Stimulated activated CD4-positive, alpha-beta T cell treated with anti-CD3 and anti-CD28 coated beads, TNF-alpha, amount 100 ng/mL, for 4 hours (primary cell): ENCODE data around the gene RASSF10.

Experiments
- DNase-seq, 3 experiments: peaks; one replicate each; pipeline ENCODE4 v3.0.0-alpha.2; 2020; ENCODE audit warnings: low read depth in 3 of 3

RASSF10 gene

DNA sequence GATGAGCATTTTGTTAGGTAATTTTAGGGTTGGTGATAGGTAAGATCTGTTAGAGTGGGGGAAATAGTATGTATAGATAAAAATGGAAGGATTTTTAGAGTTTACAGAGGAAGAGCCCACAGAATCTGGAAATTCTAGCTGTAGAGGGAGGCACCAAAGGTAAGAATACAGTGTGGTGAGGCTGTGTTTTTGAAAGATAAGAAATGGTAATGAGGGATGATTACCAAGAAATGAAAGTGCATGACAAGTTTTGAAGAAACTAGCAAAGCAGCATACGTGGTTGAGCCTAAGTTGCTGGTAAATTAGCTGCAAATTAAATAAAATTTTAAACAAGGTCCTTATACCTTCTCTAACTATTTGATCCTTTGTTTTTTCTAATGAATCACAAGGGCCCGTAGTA lies 14.6 kb upstream of the RASSF10 start:
- no peak for DNase-seq

DNA sequence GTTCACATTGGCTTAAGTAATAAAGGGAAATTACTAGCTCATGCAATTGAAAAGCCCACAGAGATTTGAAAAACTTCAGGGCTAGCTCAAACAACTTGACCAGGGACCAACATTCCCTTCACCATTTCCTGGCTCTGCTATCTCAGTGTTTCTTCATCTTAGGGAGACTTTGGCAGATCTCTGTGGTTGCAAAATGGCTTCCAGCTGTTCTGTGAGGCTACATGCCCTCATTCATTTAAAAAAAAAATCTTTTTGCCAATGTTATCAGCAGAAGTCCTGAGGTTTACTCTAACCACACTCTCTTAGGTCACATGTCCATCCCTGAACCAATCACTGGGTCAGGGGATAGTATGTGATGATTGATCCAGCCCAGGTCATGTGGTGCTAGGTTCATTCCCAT lies 13.9 kb upstream of the RASSF10 start:
- DNase-seq = no peak

DNA sequence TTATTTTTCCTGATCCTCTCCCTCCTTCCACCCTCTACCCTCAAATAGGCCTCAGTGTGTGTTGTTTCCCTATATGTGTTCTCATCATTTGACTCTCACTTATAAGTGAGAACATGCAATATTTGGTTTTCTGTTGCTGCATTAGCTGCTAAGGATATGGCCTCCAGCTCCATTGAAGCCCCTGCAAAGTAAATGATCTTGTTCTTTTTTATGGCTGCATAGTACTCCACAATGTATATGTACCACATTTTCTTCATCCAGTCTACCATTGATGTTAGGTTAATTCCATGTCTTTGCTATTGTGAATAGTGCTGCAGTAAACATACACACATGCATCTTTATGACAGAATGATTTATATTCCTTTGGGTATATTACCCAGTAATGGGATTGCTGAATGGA lies 13.3 kb upstream of the RASSF10 start:
- no peak for DNase-seq

GRCh38 chr11:12997168-12997567 lies 11.9 kb upstream of the RASSF10 start:
- DNase-seq = no peak

- DNase-seq = no peak
Measured at GRCh38 chr11:12998336-12998735, 10.8 kb upstream of the RASSF10 start.

DNA sequence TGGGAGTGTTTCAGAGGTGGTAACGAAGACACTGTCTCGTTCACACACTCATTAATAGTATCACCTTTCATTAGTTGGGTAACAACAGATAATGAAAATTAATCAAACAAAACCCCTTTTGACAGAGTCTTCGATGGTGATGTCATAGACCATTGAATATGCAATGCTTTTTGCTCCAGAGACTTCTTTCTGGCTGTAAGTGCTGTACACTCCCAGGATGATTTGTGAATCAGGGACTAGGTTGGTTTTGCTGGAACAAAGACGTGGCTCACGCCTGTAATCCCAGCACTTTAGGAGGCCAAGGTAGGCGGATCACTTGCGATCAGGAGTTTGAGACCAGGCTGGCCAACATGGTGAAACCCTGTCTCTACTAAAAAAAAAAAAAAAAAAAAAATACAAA lies 9.5 kb upstream of the RASSF10 start:
- no peak for DNase-seq

GRCh38 chr11:13000116-13000515 lies 9.0 kb upstream of the RASSF10 start:
- DNase-seq = no peak

- DNase-seq = no peak
Measured at GRCh38 chr11:13000721-13001120, 8.4 kb upstream of the RASSF10 start.

DNA sequence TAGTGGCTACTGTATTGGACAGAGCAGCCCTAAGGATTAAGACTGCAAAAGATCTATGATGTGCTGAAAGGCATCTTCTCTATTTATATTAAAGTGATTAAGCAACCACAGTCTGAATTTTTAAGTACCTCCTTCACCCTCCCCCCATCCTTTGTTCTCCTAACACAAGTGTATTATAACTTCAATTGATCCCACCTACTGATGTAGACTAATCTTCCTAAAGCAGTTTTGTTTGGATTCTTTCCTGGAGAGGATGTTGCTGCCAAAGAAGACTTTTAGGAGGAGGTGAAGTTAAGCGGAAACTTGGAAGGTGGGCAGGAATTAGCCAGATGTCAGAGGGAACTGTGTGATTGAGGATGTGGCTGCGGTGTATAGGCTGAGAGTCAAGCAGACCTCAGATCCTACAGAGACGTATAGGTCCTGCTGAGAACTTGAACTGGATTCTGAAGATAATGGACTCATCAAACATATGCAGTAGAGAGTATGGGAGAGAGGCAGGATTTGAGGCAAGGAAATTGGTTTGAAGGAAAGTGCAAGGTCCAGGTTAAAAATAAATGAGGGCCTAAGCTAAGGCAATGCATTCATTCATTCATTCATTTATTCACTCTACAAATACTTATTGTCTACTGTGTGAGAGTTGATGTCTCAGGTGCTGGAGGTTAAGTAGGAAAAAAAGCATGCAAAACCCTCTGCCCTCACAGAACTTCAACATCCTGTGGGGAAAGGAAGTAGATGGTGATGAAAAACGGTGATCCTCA lies 5.2 kb upstream of the RASSF10 start:
- no peak for DNase-seq

GRCh38 chr11:13007182-13008060 lies 1.7 kb upstream of the RASSF10 start:
- no peak for DNase-seq

DNA sequence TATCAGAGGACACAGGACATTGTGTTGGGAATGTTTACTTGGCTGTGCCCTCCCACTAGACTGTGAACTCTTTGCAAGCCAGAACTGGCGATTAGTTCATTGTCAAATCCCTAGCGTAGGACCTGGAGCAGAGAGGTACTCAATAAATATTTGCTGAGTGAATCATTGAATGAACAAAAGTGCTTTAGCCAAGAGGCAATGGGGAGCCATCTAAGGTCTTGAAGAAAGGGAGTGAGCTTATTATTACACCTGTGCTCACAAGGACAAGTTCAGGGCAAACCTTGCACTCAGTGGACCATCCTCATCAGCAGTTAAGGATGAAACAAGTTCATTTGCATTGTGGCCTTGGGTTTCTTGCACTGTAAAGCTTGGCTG lies 1.1 kb upstream of the RASSF10 start:
- DNase-seq = no peak

DNA sequence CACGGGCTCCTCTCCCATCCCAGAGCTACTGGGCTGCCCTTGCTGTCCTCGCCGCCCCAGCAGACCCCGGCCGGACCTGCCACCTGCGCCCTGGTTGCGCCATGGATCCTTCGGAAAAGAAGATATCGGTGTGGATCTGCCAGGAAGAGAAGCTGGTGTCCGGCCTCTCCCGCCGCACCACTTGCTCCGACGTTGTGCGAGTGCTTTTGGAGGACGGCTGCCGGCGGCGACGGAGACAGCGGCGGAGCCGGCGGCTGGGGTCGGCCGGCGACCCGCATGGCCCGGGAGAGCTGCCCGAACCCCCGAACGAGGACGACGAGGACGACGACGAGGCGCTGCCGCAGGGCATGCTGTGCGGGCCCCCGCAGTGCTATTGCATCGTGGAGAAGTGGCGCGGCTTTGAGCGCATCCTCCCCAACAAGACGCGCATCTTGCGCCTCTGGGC lies 382 bp downstream of the RASSF10 start:
- no peak for DNase-seq

GRCh38 chr11:13009921-13010748 lies 1.0 kb downstream of the RASSF10 start:
- DNase-seq = no peak

GRCh38 chr11:13010749-13011465 lies 1.8 kb downstream of the RASSF10 start:
- no peak for DNase-seq

DNA sequence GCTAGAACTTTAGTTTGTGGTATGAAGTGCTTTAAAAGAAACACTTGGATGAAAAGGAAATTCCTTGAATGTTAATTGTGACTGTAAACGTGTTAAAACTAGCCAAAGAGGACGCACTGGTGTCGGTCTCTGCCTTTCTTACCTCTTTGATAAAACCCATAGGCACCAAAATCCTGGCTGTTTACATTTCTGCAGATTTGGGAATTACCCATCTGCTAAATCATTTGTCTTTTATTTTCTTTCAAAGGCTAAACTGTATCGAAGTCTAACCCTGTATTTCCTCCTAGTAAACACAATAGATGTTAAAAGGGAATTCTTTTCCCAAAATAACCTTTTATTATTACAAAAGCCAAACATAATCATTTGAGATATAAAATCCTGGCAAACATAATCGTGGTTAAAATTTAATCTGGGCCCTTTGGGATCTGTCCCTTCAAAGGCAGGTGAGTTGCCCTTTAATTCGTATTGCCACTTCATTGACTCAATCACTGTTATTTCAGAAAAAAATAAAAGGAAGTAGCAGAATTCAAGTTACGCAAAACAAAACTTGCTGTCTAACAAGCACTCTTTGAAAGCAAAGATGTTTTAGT lies 2.4 kb downstream of the RASSF10 start:
- no peak for DNase-seq

GRCh38 chr11:13012056-13012661 lies 3.0 kb downstream of the RASSF10 start:
- DNase-seq = no peak

DNA sequence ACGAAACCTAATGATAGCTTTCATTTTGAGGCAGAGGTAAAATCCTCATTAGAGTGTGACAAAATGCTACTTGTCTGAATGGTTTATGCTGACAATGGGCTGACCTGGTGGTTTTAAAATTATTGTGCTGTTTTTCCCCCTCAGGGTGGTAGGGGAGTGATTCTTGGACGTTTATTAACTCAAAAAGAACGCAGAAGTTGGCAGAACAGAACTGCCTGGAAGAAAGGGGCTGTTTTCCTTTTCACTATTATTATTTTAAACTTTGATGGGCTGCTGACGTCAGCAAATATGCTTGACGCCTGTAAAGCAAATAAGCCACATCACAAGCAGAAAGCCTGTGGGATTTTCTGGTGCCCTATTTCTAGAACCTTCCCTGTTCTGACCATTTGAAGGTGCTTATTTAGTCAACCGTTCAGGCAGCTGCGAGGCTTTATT lies 4.0 kb downstream of the RASSF10 start:
- no peak for DNase-seq

DNA sequence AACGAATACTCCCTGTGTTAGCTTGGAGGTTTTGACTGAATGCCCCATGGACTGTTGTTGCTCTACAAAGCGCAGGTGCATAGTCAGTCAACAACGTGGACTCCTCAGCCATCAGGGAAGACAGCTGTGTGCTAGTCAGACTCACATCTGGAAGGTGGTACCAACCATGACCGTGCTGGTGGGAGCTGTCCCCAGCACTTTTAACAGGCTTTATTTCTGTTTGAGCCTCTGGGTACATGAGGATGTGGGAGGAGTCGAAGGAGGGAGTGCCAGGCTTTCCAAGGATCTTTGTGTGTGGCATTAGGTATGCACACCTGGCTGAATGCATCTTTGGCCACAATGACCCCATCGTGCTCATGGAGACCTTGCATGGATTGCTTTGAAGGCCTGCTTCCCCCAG lies 6.6 kb downstream of the RASSF10 start:
- no peak for DNase-seq

- DNase-seq = no peak
Measured at GRCh38 chr11:13016415-13016814, 7.3 kb downstream of the RASSF10 start.

DNA sequence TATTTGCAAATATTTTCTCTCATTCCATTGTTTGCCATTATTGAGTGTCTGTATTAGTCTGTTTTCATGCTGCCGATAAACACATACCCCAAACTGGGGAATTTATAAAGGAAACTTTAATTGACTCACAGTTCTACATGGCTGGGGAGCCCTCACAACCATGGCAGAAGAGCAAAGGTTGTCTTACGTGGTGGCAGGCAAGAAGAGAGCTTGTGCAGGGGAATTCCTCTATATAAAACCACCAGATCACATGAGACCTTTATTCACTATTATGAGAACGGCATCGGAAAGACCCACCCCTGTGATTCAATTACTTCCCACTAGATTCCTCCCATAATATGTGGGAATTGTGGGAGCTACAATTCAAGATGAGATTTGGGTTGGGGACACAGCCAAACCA lies 10.2 kb downstream of the RASSF10 start:
- no peak for DNase-seq

DNA sequence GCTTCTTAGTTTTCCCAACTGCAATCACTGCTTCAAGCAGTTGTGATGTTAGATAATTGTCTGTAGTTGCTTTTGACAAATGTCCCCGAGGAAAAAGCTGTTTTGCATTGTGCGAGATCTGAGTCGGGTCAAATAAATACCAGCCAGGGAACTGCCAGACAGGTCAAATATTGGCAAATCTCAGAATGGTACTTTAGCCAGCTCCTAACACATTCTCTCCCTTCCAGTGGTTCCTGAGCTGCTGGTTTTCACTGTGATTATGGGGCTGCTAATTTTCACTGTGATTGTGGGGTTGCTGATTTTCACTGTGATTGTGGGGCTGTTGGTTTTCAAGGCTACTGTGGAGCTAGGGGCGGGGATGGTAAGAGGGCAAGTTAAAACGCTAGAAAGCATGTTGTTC lies 14.3 kb downstream of the RASSF10 start:
- no peak for DNase-seq
